GM21515 (cell line): ENCODE data around the gene APPL2.

ENCODE experiments used
- ATAC-seq: cut with Tn5 transposase; IDR thresholded peaks from one replicate; pipeline ENCODE4 v1.9.1; 2021; ENCODE audit not compliant: unreplicated experiment

The APPL2 gene

GRCh38 chr12:105235732-105236476 lies at the start of gene APPL2:
Gene APPL2 (minus strand): TSS chr12:105236174. CDS start chr12:105236012, 162 bp downstream.
- ATAC-seq = peak; percentile 88

GRCh38 chr12:105285378-105285777 lies 49.4 kb upstream of the APPL2 start:
- ATAC-seq = no peak

GRCh38 chr12:105281694-105282049 lies 45.7 kb upstream of the APPL2 start:
- ATAC-seq = no peak

- ATAC-seq = no peak
Measured at GRCh38 chr12:105280966-105281693, 45.2 kb upstream of the APPL2 start.

- peak; percentile 56 for ATAC-seq
Measured at GRCh38 chr12:105279460-105280056, 43.6 kb upstream of the APPL2 start.

GRCh38 chr12:105278043-105278697 lies 42.2 kb upstream of the APPL2 start:
- ATAC-seq = no peak

- no peak for ATAC-seq
Measured at GRCh38 chr12:105275997-105276733, 40.2 kb upstream of the APPL2 start.

GRCh38 chr12:105274571-105274970 lies 38.6 kb upstream of the APPL2 start:
- no peak for ATAC-seq

- ATAC-seq = no peak
Measured at GRCh38 chr12:105273601-105274000, 37.6 kb upstream of the APPL2 start.

GRCh38 chr12:105272814-105273416 lies 36.9 kb upstream of the APPL2 start:
- ATAC-seq = no peak

GRCh38 chr12:105272152-105272551 lies 36.2 kb upstream of the APPL2 start:
- ATAC-seq = no peak

GRCh38 chr12:105271364-105271763 lies 35.4 kb upstream of the APPL2 start:
- no peak for ATAC-seq

- no peak for ATAC-seq
Measured at GRCh38 chr12:105270671-105271255, 34.8 kb upstream of the APPL2 start.

- no peak for ATAC-seq
Measured at GRCh38 chr12:105267711-105268110, 31.7 kb upstream of the APPL2 start.

GRCh38 chr12:105264771-105265170 lies 28.8 kb upstream of the APPL2 start:
- no peak for ATAC-seq

GRCh38 chr12:105262461-105263184 lies 26.6 kb upstream of the APPL2 start:
- no peak for ATAC-seq

GRCh38 chr12:105261010-105261409 lies 25.0 kb upstream of the APPL2 start:
- no peak for ATAC-seq

GRCh38 chr12:105259226-105259625 lies 23.3 kb upstream of the APPL2 start:
- no peak for ATAC-seq

- ATAC-seq = no peak
Measured at GRCh38 chr12:105257321-105257728, 21.4 kb upstream of the APPL2 start.
